ENCODE results near the gene COL10A1.

The COL10A1 gene

GRCh38 chr6:116120430-116120829 lies 5.5 kb downstream of the COL10A1 start:
- no peak overlapping the region for H3K4me3 ChIP-seq (ENCODE audit: low read depth, low read length)
- TF ChIP-seq CTCF (IDR thresholded peaks at IDR 0.05; ENCODE audit: low read depth, low read length) = no peak

GRCh38 chr6:116118608-116119007 lies 7.3 kb downstream of the COL10A1 start:
- H3K4me3 ChIP-seq (ENCODE audit: low read depth, low read length) = no peak overlapping the region
- TF ChIP-seq CTCF (IDR thresholded peaks at IDR 0.05; ENCODE audit: low read depth, low read length) = no peak

GRCh38 chr6:116115781-116116180 lies 10.2 kb downstream of the COL10A1 start:
- H3K4me3 ChIP-seq (ENCODE audit: low read depth, low read length) = no peak overlapping the region
- TF ChIP-seq CTCF (IDR thresholded peaks at IDR 0.05; ENCODE audit: low read depth, low read length) = peak; percentile 7; the same call in 1 of the 2 replicates

- H3K4me3 ChIP-seq (ENCODE audit: low read depth, low read length) = no peak overlapping the region
- TF ChIP-seq CTCF (IDR thresholded peaks at IDR 0.05; ENCODE audit: low read depth, low read length) = no peak
Observed at GRCh38 chr6:116113386-116113785, 12.5 kb downstream of the COL10A1 start.

GRCh38 chr6:116111552-116112528 lies 14.1 kb downstream of the COL10A1 start:
- H3K4me3 ChIP-seq (ENCODE audit: low read depth, low read length) = no peak overlapping the region
- peak; percentile 54 for TF ChIP-seq CTCF (IDR thresholded peaks at IDR 0.05; ENCODE audit: low read depth, low read length)

GRCh38 chr6:116108836-116109235 lies 17.1 kb downstream of the COL10A1 start:
- TF ChIP-seq CTCF (IDR thresholded peaks at IDR 0.05; ENCODE audit: low read depth, low read length) = no peak
- H3K4me3 ChIP-seq (ENCODE audit: low read depth, low read length) = no peak overlapping the region

- H3K4me3 ChIP-seq (ENCODE audit: low read depth, low read length) = no peak overlapping the region
- TF ChIP-seq CTCF (IDR thresholded peaks at IDR 0.05; ENCODE audit: low read depth, low read length) = no peak
Observed at GRCh38 chr6:116106146-116106545, 19.8 kb downstream of the COL10A1 start.
